B cell (primary cell): Measurements from ENCODE around the gene COG7. TPM values are rescaled to one million over a fixed set of nuclear protein-coding genes. Genes with fewer than 3 reads are reported as not detected.

ENCODE experiments used
- ATAC-seq: fragments of 200-7000 bp; cut with Tn5 transposase; one replicate; pipeline ENCODE4 v1.10.0; 2021; ENCODE audit warnings: low read depth, mild to moderate bottlenecking, moderate number of reproducible peaks, moderate library complexity
- CTCF ChIA-PET: fragments of 350-600 bp; sonication (Branson Sonifier 250); formaldehyde crosslinking; loops from one replicate; lab custom pipeline; 2021; ENCODE audit warnings: antibody characterized with exemption, inconsistent platforms; lab: Charles Lee
- POLR2A ChIA-PET: fragments of 350-600 bp; sonication (Branson Sonifier 250); formaldehyde crosslinking; loops from one replicate; lab custom pipeline; 2021; ENCODE audit warnings: antibody characterized with exemption; lab: Charles Lee
- DNase-seq: peaks from one replicate; pipeline ENCODE4 v3.0.0; 2013
- H2AFZ ChIP-seq: 2 replicates; pipeline ENCODE4 v1.6.1; 2012; ENCODE audit warnings: mild to moderate bottlenecking, low read depth, low read length; ENCODE audit not compliant: insufficient read depth, poor library complexity, severe bottlenecking
- H3K27ac ChIP-seq, 2 donors: 1 replicate in 1 of 2; 2 replicates in 1 of 2; pipeline ENCODE4 v1.5.1; 2012 to 2013; ENCODE audit warnings: low read length in 2 of 2, mild to moderate bottlenecking in 2 of 2, moderate library complexity in 1 of 2
- H3K27me3 ChIP-seq, 4 experiments: fragments of 200-600 bp in 1 of 4; sonication (generic) in 1 of 4; replicated peaks in 1 of 4; 1 replicate in 2 of 4; 2 replicates in 2 of 4; pipeline versions ENCODE4 v1.6.1 to v1.7.0; 2013 to 2016; ENCODE audit warnings: low read length in 3 of 4, mild to moderate bottlenecking in 2 of 4, mixed read lengths in 1 of 4, moderate library complexity in 1 of 4; ENCODE audit not compliant: insufficient read depth in 4 of 4, control insufficient read depth in 3 of 4; ENCODE audit errors: control extremely low read depth in 1 of 4
- H3K36me3 ChIP-seq, 2 experiments: replicated peaks in 1 of 2; 1 replicate in 1 of 2; 2 replicates in 1 of 2; pipeline versions ENCODE4 v1.6.1 to v1.7.1; 2013; ENCODE audit warnings: low read length in 1 of 2; ENCODE audit not compliant: insufficient read depth in 2 of 2, control insufficient read depth in 1 of 2; ENCODE audit errors: control extremely low read depth in 1 of 2, extremely low read depth in 1 of 2
- H3K4me1 ChIP-seq, 2 donors: fragments of 200-600 bp in 1 of 2; sonication (generic) in 1 of 2; 1 replicate in 1 of 2; 2 replicates in 1 of 2; pipeline versions ENCODE4 v1.5.1 to v1.6.1; 2013 to 2017; ENCODE audit warnings: low read length in 2 of 2; ENCODE audit not compliant: control insufficient read depth in 2 of 2, insufficient read depth in 2 of 2
- H3K4me2 ChIP-seq: replicated peaks from 2 replicates; pipeline ENCODE3; 2012; ENCODE audit warnings: mild to moderate bottlenecking, low read depth, low read length; ENCODE audit not compliant: poor library complexity, severe bottlenecking
- H3K4me3 ChIP-seq, 5 experiments: fragments of 200-600 bp in 1 of 5; sonication (generic) in 1 of 5; 1 replicate in 3 of 5; 2 replicates in 2 of 5; pipeline versions ENCODE4 v1.5.1 to v1.7.0; 2011 to 2016; ENCODE audit warnings: low read length in 4 of 5, mild to moderate bottlenecking in 4 of 5, low read depth in 2 of 5, control low read depth in 1 of 5, moderate library complexity in 1 of 5; ENCODE audit not compliant: insufficient read depth in 1 of 5; ENCODE audit errors: control extremely low read depth in 1 of 5, extremely low read depth in 1 of 5
- H3K79me2 ChIP-seq: fragments of 200-600 bp; sonication (generic); one replicate; pipeline ENCODE4 v1.6.0; 2016; ENCODE audit warnings: low read length; ENCODE audit not compliant: control insufficient read depth, insufficient read depth
- H3K9ac ChIP-seq: fragments of 200-600 bp; sonication (generic); 2 replicates; pipeline ENCODE4 v1.6.1; 2017; ENCODE audit warnings: mild to moderate bottlenecking, low read length, moderate library complexity
- H3K9me3 ChIP-seq, 3 donors: one replicate each; pipeline versions ENCODE4 v1.6.1 to v1.7.1; 2013; ENCODE audit warnings: low read length in 2 of 3; ENCODE audit not compliant: control insufficient read depth in 2 of 3, insufficient read depth in 1 of 3; ENCODE audit errors: control extremely low read depth in 1 of 3
- H4K20me1 ChIP-seq: 2 replicates; pipeline ENCODE4 v1.6.0; 2012; ENCODE audit warnings: mild to moderate bottlenecking, low read length; ENCODE audit not compliant: insufficient read depth, control insufficient read depth, poor library complexity, severe bottlenecking
- H3K27ac Mint-ChIP-seq: one replicate; pipeline ENCODE4 v1.8.0; 2021; ENCODE audit warnings: mixed read lengths
- H3K27me3 Mint-ChIP-seq: one replicate; pipeline ENCODE4 v1.8.0; 2021; ENCODE audit warnings: mixed read lengths
- H3K4me1 Mint-ChIP-seq: one replicate; pipeline ENCODE4 v1.8.0; 2021; ENCODE audit warnings: mixed read lengths
- H3K4me3 Mint-ChIP-seq: one replicate; pipeline ENCODE4 v1.8.0; 2021; ENCODE audit warnings: mixed read lengths
- H3K9me3 Mint-ChIP-seq: one replicate; pipeline ENCODE4 v1.8.0; 2022; ENCODE audit warnings: mixed read lengths; ENCODE audit not compliant: insufficient read depth
- EZH2 ChIP-seq: IDR thresholded peaks from 2 replicates; pipeline ENCODE4 v1.6.1; 2012; ENCODE audit warnings: borderline replicate concordance, low read depth, mild to moderate bottlenecking, moderate library complexity, low read length; ENCODE audit not compliant: insufficient read depth, poor library complexity, severe bottlenecking
- whole genome bisulfite sequencing: methylation state at CpG from one replicate; pipeline ENCODE4 v1.1.5; 2013; ENCODE audit warnings: missing lambda C conversion rate; ENCODE audit not compliant: insufficient coverage; 5-methylcytosine and 5-hydroxymethylcytosine counted together
- intact Hi-C: fragments of 100-400 bp; cut with micrococcal nuclease; formaldehyde crosslinking; loops from one replicate; pipeline ENCODE4 v1.10.0; 2022
- polyA plus RNA-seq: library from polyadenylated mRNA; depleted of rRNA; stranded (reverse); fragments of >200 nt; gene quantifications from 2 replicates; pipeline ENCODE4 v1.2.3, GENCODE V29; 2012
- total RNA-seq, 2 donors: library from RNA; stranded (reverse); fragments of 120-200 nt in 1 of 2; gene quantifications; 1 replicate in 1 of 2; 2 replicates in 1 of 2; pipeline versions ENCODE4 v1.2.3 to v1.2.4, GENCODE V29; 2013 to 2022
- TF ChIP-seq, protein P1 (sequence below): fragments of 200-600 bp; IDR thresholded peaks from one replicate; pipeline ENCODE4 v1.8.0; 2022; ENCODE audit warnings: antibody characterized with exemption, mild to moderate bottlenecking

The COG7 gene
- total and polyA plus RNA-seq, 2 donors (not counting 1 experiment from before 2014, with no cell fraction given): 21.3 to 37.8 TPM

DNA sequence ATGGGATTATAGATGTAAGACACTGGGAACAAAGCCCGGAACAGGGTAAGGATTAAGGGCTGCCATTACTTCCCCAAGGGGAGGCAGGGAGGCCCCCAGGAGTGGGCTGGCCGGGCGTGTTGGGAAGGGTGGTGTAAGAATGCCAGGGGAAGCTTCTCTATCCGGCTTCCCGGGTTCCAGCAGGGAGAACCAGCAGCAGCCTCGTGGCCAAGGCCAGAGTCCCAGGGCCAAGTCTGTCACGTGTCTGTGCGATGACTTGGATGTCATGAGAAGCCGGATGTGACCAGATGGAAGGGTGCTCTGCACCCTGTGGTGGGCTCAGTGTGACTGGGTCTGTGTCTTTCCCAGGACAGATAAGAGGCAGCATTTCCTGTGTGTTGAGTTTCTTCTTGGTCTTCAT, 98.7 kb downstream of the COG7 start:
- no peak overlapping the region for H3K4me3 ChIP-seq
- H3K4me1 Mint-ChIP-seq: no peaks in the 10 kb centered on the region
- CTCF ChIA-PET: no interaction called here
- H3K27me3 ChIP-seq: no peaks in the 10 kb centered on the region
- H3K4me2 ChIP-seq: no peak overlapping the region
- H3K27ac Mint-ChIP-seq: no peak overlapping the region
- no peak overlapping the region for H3K9ac ChIP-seq
- H2AFZ ChIP-seq: no peak overlapping the region
- TF ChIP-seq, protein P1, sequence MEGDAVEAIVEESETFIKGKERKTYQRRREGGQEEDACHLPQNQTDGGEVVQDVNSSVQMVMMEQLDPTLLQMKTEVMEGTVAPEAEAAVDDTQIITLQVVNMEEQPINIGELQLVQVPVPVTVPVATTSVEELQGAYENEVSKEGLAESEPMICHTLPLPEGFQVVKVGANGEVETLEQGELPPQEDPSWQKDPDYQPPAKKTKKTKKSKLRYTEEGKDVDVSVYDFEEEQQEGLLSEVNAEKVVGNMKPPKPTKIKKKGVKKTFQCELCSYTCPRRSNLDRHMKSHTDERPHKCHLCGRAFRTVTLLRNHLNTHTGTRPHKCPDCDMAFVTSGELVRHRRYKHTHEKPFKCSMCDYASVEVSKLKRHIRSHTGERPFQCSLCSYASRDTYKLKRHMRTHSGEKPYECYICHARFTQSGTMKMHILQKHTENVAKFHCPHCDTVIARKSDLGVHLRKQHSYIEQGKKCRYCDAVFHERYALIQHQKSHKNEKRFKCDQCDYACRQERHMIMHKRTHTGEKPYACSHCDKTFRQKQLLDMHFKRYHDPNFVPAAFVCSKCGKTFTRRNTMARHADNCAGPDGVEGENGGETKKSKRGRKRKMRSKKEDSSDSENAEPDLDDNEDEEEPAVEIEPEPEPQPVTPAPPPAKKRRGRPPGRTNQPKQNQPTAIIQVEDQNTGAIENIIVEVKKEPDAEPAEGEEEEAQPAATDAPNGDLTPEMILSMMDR: no peak
- no peak for TF ChIP-seq EZH2
- peaks cover 0 to 4% (median 0%) of the 10 kb centered on the region in 3 donors for H3K9me3 ChIP-seq
- peaks cover 14% of the 10 kb centered on the region for H3K27me3 Mint-ChIP-seq
- H3K4me1 ChIP-seq: no peaks in the 10 kb centered on the region
- ATAC-seq: no peak
- H3K27ac ChIP-seq: no peak overlapping the region
- POLR2A ChIA-PET: no interaction called here
- no peaks in the 10 kb centered on the region for H3K79me2 ChIP-seq
- no peaks in the 10 kb centered on the region for H4K20me1 ChIP-seq
- no peak overlapping the region for H3K4me3 Mint-ChIP-seq
- WGBS: 96% methylated on average over 9 of the region's 9 CpGs
- no peak for DNase-seq
- H3K36me3 ChIP-seq: no peaks in the 10 kb centered on the region
- intact Hi-C loops: no loop called here
- peaks cover 2% of the 10 kb centered on the region for H3K9me3 Mint-ChIP-seq

DNA sequence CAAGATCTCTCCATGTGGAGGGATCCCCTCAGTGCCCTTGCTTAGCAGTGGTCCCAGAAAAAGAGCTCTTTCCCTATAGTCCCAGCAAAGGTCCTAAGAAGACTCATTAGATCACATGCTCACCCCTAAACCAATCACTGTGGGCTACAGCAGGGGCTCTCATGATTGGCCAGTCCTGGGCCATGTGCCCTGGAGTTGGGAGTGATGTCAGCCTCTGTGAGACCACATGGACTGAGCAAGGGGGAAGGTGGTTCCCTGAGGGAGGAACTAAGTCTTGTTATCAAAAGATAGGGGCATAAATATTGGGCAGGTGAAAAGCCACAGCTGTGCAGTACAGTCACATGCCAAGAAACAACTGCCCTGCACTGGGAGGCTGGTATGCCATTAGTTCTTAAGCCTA, 99.5 kb downstream of the COG7 start:
- Histone ChIP-seq H2AFZ (no peak overlapping the region), H3K79me2 (no peaks in the 10 kb centered on the region), H3K4me1 (no peaks in the 10 kb centered on the region), H3K36me3 (no peaks in the 10 kb centered on the region), H3K4me3 (no peak overlapping the region), H3K4me2 (no peak overlapping the region), H3K9ac (no peak overlapping the region), H3K9me3 (peaks cover 0 to 4% (median 0%) of the 10 kb centered on the region in 3 donors), H3K27me3 (peaks cover 0 to 4% (median 0%) of the 10 kb centered on the region in 4 experiments), H4K20me1 (no peaks in the 10 kb centered on the region), H3K27ac (no peak overlapping the region)
- peaks cover 19% of the 10 kb centered on the region for H3K27me3 Mint-ChIP-seq
- H3K27ac Mint-ChIP-seq: no peak overlapping the region
- POLR2A ChIA-PET: no interaction called here
- CTCF ChIA-PET: no interaction called here
- peaks cover 2% of the 10 kb centered on the region for H3K9me3 Mint-ChIP-seq
- H3K4me3 Mint-ChIP-seq: no peak overlapping the region
- ATAC-seq: no peak
- TF ChIP-seq, protein P1: no peak
- TF ChIP-seq EZH2: no peak
- DNase-seq: no peak
- intact Hi-C loops: no loop called here
- H3K4me1 Mint-ChIP-seq: no peaks in the 10 kb centered on the region
